HEK293 (cell line): ENCODE measurements around the gene TMTC1.

Source experiments
- CTCF ChIA-PET: fragments of 350-600 bp; formaldehyde crosslinking; extraction: SDS; loops from one replicate; lab custom pipeline; 2021; ENCODE audit warnings: antibody characterized with exemption; lab: Yijun Ruan, JAX
- POLR2A ChIA-PET: fragments of 300-600 bp; formaldehyde crosslinking; extraction: SDS; loops from one replicate; lab custom pipeline; 2020; ENCODE audit warnings: antibody characterized with exemption, inconsistent platforms; lab: Yijun Ruan, JAX
- H3K27ac ChIP-seq: fragments of 200-500 bp; sonication (Bioruptor generic); 2 replicates; pipeline ENCODE4 v1.5.1; 2014; ENCODE audit warnings: low read depth, low read length, control low read depth, inconsistent platforms; ENCODE audit errors: extremely low read depth
- H3K36me3 ChIP-seq, 2 experiments: fragments of 200-500 bp in 1 of 2; sonication (Bioruptor generic) in 1 of 2; 1 replicate in 1 of 2; 2 replicates in 1 of 2; pipeline ENCODE4 v1.5.1; 2014 to 2017; ENCODE audit warnings: inconsistent platforms in 2 of 2, low read length in 2 of 2; ENCODE audit not compliant: control insufficient read depth in 2 of 2, insufficient read depth in 1 of 2
- H3K4me1 ChIP-seq: fragments of 200-500 bp; sonication (Bioruptor generic); 2 replicates; pipeline ENCODE4 v1.5.1; 2014; ENCODE audit warnings: mild to moderate bottlenecking, low read length, inconsistent platforms; ENCODE audit not compliant: control insufficient read depth, insufficient read depth
- H3K4me3 ChIP-seq: 2 replicates; pipeline ENCODE4 v1.5.1; 2011; ENCODE audit warnings: low read depth, mild to moderate bottlenecking, control low read depth, low read length, moderate library complexity
- H3K9me3 ChIP-seq: fragments of 200-500 bp; sonication (Bioruptor generic); 2 replicates; pipeline ENCODE4 v1.5.1; 2014; ENCODE audit warnings: low read depth, low read length, inconsistent platforms; ENCODE audit not compliant: control insufficient read depth, insufficient read depth
- GLIS1 ChIP-seq: fragments of 450-650 bp; formaldehyde crosslinking; IDR thresholded peaks from 2 replicates; pipeline ENCODE4 v1.5.1; 2016; ENCODE audit warnings: missing biosample characterization, missing genetic modification characterization
- KLF1 ChIP-seq: fragments of 450-650 bp; formaldehyde crosslinking; IDR thresholded peaks from 2 replicates; pipeline ENCODE4 v1.5.1; 2016; ENCODE audit warnings: missing biosample characterization, missing genetic modification characterization
- ZBTB26 ChIP-seq: fragments of 450-650 bp; formaldehyde crosslinking; optimal IDR thresholded peaks from 2 replicates; pipeline ENCODE3; 2016; ENCODE audit warnings: missing biosample characterization, mild to moderate bottlenecking, missing genetic modification characterization
- ZFP37 ChIP-seq: fragments of 450-650 bp; formaldehyde crosslinking; IDR thresholded peaks from 2 replicates; pipeline ENCODE4 v1.5.1; 2016; ENCODE audit warnings: missing biosample characterization, missing genetic modification characterization
- ZNF112 ChIP-seq: fragments of 450-650 bp; formaldehyde crosslinking; IDR thresholded peaks from 2 replicates; pipeline ENCODE4 v1.5.0; 2017; ENCODE audit warnings: missing biosample characterization, missing genetic modification characterization
- ZNF23 ChIP-seq: fragments of 450-650 bp; formaldehyde crosslinking; IDR thresholded peaks from 2 replicates; pipeline ENCODE4 v1.5.1; 2016; ENCODE audit warnings: missing biosample characterization, missing genetic modification characterization, borderline replicate concordance
- ZNF510 ChIP-seq: fragments of 450-650 bp; formaldehyde crosslinking; IDR thresholded peaks from 2 replicates; pipeline ENCODE4 v1.5.1; 2018; ENCODE audit warnings: mild to moderate bottlenecking, missing genetic modification characterization, missing biosample characterization; ENCODE audit not compliant: insufficient replicate concordance
- ZNF518A ChIP-seq: fragments of 450-650 bp; formaldehyde crosslinking; conservative IDR thresholded peaks from 2 replicates; pipeline ENCODE4 v1.5.1; 2016; ENCODE audit warnings: low read depth, missing biosample characterization, missing genetic modification characterization
- ZNF530 ChIP-seq: fragments of 450-650 bp; formaldehyde crosslinking; IDR thresholded peaks from 2 replicates; pipeline ENCODE4 v1.5.1; 2016; ENCODE audit warnings: low read depth, missing biosample characterization, missing genetic modification characterization
- ZNF558 ChIP-seq: fragments of 450-650 bp; formaldehyde crosslinking; IDR thresholded peaks from 2 replicates; pipeline ENCODE4 v1.5.1; 2016; ENCODE audit warnings: missing biosample characterization, missing genetic modification characterization
- ZNF596 ChIP-seq: fragments of 450-650 bp; IDR thresholded peaks from 2 replicates; pipeline ENCODE4 v1.5.0; 2018; ENCODE audit warnings: missing biosample characterization, mild to moderate bottlenecking, missing genetic modification characterization, moderate library complexity
- ZNF792 ChIP-seq: fragments of 450-650 bp; formaldehyde crosslinking; IDR thresholded peaks from 2 replicates; pipeline ENCODE4 v1.5.1; 2016; ENCODE audit warnings: missing biosample characterization, missing genetic modification characterization

The TMTC1 gene

GRCh38 chr12:29617407-29617803 is 166.3 kb downstream of the TMTC1 start:
- no peak overlapping the region for H3K27ac ChIP-seq
- no peaks in the 10 kb centered on the region for H3K4me1 ChIP-seq
- ChIA-PET POLR2A (no interaction called here), CTCF (no interaction called here)
- H3K9me3 ChIP-seq: no peaks in the 10 kb centered on the region
- TF ChIP-seq ZNF510 (tag by site-specific recombination) (no peak), ZNF596 (peak; percentile 4; the same call in 1 of the 2 replicates)
- no peak overlapping the region for H3K4me3 ChIP-seq
- no peaks in the 10 kb centered on the region for H3K36me3 ChIP-seq

- CTCF ChIA-PET: no interaction called here
- Histone ChIP-seq H3K4me3 (no peak overlapping the region), H3K4me1 (no peaks in the 10 kb centered on the region), H3K27ac (no peak overlapping the region), H3K9me3 (no peaks in the 10 kb centered on the region), H3K36me3 (no peaks in the 10 kb centered on the region)
- POLR2A ChIA-PET: no interaction called here
- TF ChIP-seq ZFP37 (tag by site-specific recombination): no peak
These were observed 166.9 kb downstream of the TMTC1 start for GRCh38 chr12:29616664-29617406.

- no peaks in the 10 kb centered on the region for H3K36me3 ChIP-seq
- no peak for TF ChIP-seq KLF1
- no peak for TF ChIP-seq ZNF530 (tag by site-specific recombination)
- TF ChIP-seq ZNF112 (tag by site-specific recombination): no peak
- no peak for TF ChIP-seq ZNF518A (tag by site-specific recombination)
- TF ChIP-seq ZNF792 (tag by site-specific recombination): no peak
- no peak for TF ChIP-seq ZNF23 (tag by site-specific recombination)
- TF ChIP-seq GLIS1: no peak
- TF ChIP-seq ZNF558 (tag by site-specific recombination): no peak
- no peak for TF ChIP-seq ZBTB26 (tag by site-specific recombination)
- no peaks in the 10 kb centered on the region for H3K9me3 ChIP-seq
- ChIA-PET POLR2A (no interaction called here), CTCF (no interaction called here)
- no peaks in the 10 kb centered on the region for H3K4me1 ChIP-seq
- no peak overlapping the region for H3K4me3 ChIP-seq
- no peak overlapping the region for H3K27ac ChIP-seq
These were observed 168.9 kb downstream of the TMTC1 start for GRCh38 chr12:29614694-29615325.
